GM12874 (cell line): Measurements from ENCODE around the gene BACH1.

Source experiments
- CTCF ChIP-seq: IDR thresholded peaks from 2 replicates; pipeline ENCODE4 v1.5.1; 2011; ENCODE audit warnings: low read depth, mild to moderate bottlenecking, control low read depth, low read length, moderate library complexity; ENCODE audit not compliant: insufficient read depth

The BACH1 gene

GRCh38 chr21:29382030-29382654, 83.4 kb downstream of the BACH1 start:
- TF ChIP-seq CTCF = no peak

- TF ChIP-seq CTCF = no peak
Observed at GRCh38 chr21:29384683-29385359, 86.1 kb downstream of the BACH1 start.

- TF ChIP-seq CTCF = no peak
Observed at GRCh38 chr21:29385934-29386520, 87.3 kb downstream of the BACH1 start.

GRCh38 chr21:29386803-29387202, 88.1 kb downstream of the BACH1 start:
- TF ChIP-seq CTCF = no peak

GRCh38 chr21:29387598-29387997, 88.9 kb downstream of the BACH1 start:
- no peak for TF ChIP-seq CTCF

GRCh38 chr21:29389136-29389535, 90.4 kb downstream of the BACH1 start:
- no peak for TF ChIP-seq CTCF

- no peak for TF ChIP-seq CTCF
Observed at GRCh38 chr21:29390778-29391177, 92.1 kb downstream of the BACH1 start.
